AG20443 (cell line): ENCODE measurements around the gene GNB1L.

ENCODE experiments used
- DNase-seq: peaks from one replicate; pipeline ENCODE4 v3.0.0; 2012; ENCODE audit warnings: low spot score, mixed read lengths

Gene GNB1L

GRCh38 chr22:19760951-19761724, 93.5 kb downstream of the GNB1L start:
- DNase-seq = peak; percentile 51

DNA sequence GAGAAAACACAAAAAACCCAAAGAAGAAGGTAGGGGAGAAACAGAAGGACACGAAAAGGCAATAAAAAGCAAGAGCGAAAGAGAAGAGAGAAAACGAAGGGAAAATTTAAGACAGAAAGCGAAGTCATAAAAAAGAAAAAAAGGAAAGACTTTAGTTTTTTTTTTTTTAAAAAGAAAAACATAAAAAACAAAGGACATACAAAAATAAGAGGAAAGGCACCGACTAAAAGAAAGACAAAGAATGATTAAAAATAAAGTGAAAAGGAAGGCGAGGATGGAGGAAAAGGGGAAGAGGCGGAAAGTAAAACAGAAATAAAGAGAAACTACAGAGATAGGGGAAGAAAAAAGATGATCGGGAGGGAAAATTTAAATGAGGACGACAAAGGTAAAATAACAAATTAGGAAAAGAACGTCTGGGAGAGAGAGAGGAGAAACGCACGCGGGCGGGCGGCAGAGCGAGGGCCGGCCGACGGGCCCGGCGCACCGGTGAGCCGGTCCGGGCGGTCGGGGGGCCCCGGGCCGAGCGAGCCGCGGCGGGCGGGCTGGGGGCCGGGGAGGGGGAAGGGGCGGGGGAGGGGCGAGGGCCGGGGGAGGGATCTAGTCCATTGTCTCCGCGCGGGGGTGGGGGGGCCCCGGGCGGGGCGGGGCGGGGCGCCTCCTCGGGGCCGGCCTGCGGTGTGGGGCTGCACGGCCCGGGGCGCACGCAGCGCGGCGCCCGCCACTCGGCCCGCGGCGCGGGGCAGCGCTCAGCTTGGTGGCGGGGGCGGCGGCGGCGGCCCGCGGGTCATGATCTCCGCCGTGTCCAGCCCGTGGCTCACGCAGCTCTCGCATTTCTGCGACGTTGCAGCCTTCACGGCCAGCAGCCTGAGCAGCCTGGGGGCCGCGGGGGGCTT, 94.4 kb downstream of the GNB1L start, which contains the start of gene TBX1:
TSS of gene TBX1 (plus strand) at position 721 of the 893 bp plus-strand sequence. CDS start at position 787, 66 bp downstream.
- peak; percentile 58 for DNase-seq

DNA sequence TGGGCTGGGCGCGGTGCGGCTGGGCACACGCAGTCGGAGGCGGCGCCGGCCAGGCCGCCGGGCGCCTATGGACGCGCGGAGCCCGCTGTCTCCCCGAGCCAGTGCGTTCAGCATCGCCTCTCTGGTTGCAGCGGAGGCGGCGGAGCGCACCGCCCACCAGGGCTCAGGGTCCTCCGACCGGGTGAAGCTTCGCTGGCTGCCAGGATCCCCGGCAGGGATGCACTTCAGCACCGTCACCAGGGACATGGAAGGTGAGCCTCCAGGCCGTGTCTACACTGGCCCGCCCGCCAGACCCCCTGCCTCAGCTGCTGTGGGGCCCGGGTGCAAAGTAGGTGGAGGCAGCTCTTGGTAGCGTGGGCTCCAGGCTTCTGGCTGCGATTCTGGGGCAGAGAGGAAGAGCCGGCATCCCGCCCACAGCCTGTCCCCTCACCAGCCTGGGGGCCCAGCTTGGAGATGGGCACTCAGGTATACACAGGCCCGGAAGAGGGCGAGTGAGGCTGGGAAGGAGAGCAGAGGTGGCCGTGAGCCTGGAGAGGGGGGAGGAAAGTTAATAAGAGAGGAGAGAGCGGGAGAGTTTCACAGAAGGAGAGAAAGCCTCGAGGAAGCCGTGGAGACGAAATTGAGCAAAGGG, 95.1 kb downstream of the GNB1L start:
- no peak for DNase-seq

GRCh38 chr22:19758896-19759426, 95.7 kb downstream of the GNB1L start:
- DNase-seq = no peak

DNA sequence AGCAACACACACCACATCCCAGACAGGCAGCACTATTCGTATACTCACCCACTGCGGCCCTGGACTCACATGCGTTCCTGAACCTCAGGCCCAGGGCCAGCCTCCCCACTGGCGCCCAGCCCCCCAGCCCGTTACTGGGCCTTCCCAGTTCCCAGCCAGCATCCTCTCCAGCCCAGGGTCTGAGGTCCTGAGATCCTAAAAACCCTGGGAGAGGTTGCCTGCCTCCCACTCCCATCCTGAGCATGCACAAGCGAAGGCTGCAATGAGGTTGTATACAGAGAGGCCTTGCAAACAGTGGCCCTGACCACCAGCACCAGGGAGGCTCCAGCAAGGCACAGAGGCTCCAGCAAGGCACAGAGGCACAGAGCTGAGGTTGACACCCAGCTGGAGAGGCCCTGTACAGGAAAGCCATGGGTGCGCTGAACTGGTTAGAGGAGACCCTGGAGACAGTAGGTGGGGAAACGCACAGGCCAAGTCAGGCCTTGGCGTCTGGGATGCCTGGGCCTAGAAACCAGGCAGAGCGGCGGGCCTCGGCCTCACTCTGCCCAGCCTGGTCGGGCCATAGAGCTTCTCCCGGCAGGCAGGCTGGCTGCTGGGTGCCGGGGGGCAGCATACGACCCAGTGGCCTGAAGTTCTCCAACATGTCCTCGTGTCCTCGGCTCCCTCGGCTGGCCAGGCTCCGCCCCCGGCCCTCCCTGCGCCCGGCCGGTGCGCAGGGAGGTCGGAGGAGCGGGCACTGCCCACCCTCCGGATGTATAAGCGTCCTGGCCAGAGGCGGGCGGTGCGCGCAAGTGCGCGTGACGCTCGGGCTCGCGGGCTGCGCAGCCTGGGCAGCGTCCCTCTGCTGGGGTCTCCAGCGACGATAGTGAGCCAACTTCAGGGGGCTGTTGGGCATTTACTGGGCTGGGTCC, 96.4 kb downstream of the GNB1L start:
- no peak for DNase-seq

DNA sequence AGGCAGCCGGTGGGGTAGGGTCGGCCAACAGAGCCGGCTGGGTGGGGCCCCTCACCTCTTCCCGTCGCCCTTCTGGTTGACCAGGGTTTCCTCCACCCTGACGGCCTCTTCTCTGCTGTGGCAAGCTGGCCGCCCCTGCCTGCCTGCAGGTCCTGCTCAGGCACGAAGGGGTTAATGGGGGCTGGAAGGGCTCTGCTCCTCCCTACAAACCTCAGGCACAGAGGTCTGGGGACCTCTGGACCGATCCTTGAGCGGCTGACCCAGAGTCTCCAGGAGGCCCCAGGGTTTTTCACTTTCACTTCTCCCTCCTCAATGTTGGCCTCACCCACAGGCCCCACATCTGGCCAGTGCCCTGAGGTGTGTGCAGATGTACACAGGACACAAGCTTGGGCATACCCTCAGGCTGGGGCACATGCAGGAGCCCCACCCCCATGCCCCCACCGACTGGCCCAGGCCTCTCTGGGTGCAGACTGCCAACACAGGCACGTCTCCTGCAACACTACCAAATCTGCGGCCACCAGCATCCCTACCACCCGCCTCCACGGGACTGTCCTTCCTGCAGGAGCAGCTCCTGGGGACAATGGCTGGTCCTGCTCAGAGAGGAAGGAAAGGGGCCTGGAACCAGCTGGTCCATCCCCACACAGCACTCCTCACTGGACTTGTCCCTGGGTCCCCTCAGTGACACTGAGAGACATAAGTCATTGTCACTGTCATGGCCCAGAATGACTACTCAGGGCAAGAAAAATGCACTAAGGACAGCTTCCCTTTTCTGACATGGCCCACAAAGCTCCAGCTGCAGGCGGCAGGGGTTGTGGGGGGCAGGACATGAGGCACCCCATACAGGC, 97.3 kb downstream of the GNB1L start:
- no peak for DNase-seq

DNA sequence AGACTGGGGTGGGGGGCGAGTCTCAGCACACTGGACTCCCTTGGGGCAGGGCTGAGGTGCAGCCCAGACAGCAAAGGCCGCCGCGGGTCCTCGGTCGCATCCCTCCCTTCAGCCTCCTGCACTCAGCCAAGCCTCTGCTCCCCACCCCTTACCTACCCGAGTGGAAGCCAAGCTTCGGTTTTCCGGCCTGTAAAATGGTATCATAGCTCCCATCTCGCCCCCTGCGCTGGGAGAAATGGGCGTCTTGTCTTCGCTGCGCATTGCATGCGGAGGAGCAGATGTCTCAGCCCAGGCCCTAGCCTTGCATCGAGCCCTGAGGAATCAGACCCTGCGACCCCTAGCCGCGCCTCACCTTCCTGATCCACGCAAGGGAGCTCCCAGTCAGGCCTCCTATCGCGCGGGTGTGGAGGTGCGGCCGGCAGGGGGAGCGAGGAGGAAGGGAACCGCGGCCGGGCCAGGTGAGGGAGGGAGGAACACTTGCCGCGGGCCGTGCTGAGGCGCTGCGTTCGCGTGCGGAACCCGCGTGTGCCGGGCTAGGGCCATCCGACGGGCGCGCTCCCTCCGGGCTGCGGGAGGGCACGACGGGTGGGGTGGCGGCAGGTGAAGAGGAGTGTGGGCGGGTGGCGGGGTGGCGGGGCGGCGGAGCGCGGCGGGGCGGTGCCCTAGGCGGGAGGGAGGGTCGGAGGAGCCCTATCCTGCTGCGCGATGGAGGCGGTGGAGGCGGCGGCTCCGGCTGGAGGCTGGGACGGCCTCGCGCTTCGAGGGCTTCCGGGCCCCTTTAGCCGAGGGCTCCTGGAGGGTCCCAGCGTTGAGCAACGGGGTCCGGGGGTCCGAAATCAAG, 98.2 kb downstream of the GNB1L start:
- DNase-seq = peak; percentile 58

GRCh38 chr22:19755722-19756287, 98.9 kb downstream of the GNB1L start:
- peak; percentile 45 for DNase-seq

- no peak for DNase-seq
These were observed 99.4 kb downstream of the GNB1L start for GRCh38 chr22:19755145-19755710.

- no peak for DNase-seq
These were observed 100.0 kb downstream of the GNB1L start for GRCh38 chr22:19754701-19755144.

- no peak for DNase-seq
These were observed 100.5 kb downstream of the GNB1L start for GRCh38 chr22:19753996-19754700.

GRCh38 chr22:19753090-19753842, 101.4 kb downstream of the GNB1L start:
- no peak for DNase-seq

GRCh38 chr22:19751497-19752245, 103.0 kb downstream of the GNB1L start:
- DNase-seq = no peak

DNA sequence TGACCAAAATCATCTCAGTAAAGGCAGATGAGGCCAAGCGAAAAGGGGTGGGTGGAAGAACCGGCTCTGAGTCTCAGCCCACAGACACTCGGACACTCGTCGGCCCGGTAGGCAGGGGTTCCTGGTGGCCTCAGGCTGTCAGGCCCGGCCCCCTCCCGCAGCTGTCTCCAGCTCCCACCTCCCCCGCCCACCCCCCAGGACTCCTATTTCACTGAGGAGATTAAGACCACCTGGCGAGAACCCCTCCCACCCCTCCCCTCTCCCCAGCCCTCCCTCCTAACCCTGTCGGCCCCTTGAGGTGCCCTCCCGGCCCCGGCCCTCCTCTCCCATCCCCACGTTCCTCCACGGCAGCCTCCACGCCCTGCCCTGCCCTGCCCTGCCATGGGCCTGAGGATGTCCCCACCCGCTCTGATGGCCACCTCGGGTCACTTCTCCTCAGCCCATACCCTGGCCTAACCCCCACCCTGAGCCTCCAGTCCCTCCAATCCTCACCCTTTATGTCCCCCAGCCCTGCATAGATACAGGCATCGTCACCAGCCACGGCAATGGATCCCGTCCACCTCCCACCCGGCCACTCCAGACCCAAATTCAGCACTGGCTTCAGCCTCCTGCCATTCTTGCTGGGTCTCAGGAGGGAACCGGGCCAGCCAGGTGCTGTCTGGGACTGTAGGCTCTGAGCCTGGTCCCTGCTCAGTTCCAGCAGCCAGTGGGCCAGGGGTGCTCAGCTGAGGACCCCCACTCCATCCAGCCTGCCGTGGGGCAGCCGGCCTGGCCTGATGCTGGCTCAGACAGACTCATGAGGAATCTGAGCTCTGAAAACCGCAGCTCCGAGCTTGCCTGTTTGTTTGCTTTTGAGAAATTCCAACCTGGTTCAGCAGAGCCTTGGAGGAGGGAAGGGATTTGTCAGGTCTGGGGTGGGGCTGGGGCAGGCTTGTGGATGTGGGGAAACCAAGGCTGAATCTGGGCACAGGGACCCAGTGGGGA, 103.9 kb downstream of the GNB1L start:
- DNase-seq = no peak

DNA sequence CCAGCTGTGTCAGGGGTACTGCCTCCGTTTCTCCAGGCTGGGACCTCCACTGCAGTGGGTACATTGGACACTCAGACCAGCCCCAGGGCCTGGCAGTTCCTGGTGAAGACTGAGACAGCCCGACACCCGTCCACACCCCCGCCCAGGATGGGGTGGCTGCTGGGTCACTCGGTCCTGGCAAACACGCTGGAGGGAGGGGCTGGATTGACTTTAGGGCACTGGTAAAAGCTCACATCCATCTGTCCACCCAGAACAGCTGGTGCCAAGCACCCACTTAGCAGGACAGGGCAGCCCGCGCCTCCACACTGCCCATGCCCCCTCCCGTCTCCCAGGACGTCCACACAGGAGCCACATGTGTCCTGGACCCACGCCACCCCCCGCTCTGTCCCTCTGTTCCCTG, 104.8 kb downstream of the GNB1L start:
- no peak for DNase-seq
